Lower lobe of right lung (tissue), 2 donors: ENCODE results near the gene RFTN1. TPM values are rescaled to one million over a fixed set of nuclear protein-coding genes. Genes with fewer than 3 reads are reported as not detected.
A peak's percentile ranks its signal among the peaks of the same experiment; 100 is the strongest.

Experiments used
- ATAC-seq, 2 donors: fragments of 200-7000 bp; cut with Tn5 transposase; one replicate each; pipeline ENCODE4 v1.9.1; 2020 to 2022; ENCODE audit warnings: mild to moderate bottlenecking in 2 of 2, moderate library complexity in 2 of 2
- DNase-seq: peaks from one replicate; pipeline ENCODE4 v3.0.0-alpha.2; 2020
- H3K27ac ChIP-seq: fragments of 200-600 bp; one replicate; pipeline ENCODE4 v1.8.0; 2022
- H3K27me3 ChIP-seq: fragments of 200-600 bp; one replicate; pipeline ENCODE4 v1.8.0; 2022; ENCODE audit warnings: low read depth
- H3K36me3 ChIP-seq: fragments of 200-600 bp; one replicate; pipeline ENCODE4 v1.8.0; 2022; ENCODE audit warnings: mild to moderate bottlenecking
- H3K4me1 ChIP-seq: fragments of 200-600 bp; one replicate; pipeline ENCODE4 v1.8.0; 2022
- H3K4me3 ChIP-seq: fragments of 200-600 bp; one replicate; pipeline ENCODE4 v1.8.0; 2022; ENCODE audit warnings: mild to moderate bottlenecking
- H3K9me3 ChIP-seq: fragments of 200-600 bp; one replicate; pipeline ENCODE4 v1.8.0; 2022
- intact Hi-C: fragments of 100-400 bp; cut with DNase I; formaldehyde crosslinking; loops from one replicate; pipeline ENCODE4 v1.11.0; 2022
- total RNA-seq: library from RNA; stranded (reverse); fragmentation: NEBNext Ultra II Directional; extraction: Animal tissue kit (Norgen Biotek cat#: 25700); gene quantifications from one replicate; pipeline ENCODE4 v1.2.1, GENCODE V29; 2021
- TF ChIP-seq, protein P1 (sequence below): fragments of 200-600 bp; IDR thresholded peaks from one replicate; pipeline ENCODE4 v1.8.0; 2022; ENCODE audit warnings: antibody characterized with exemption, mild to moderate bottlenecking
- donor health status: DM: no; HTN: yes; CAD: no; lungs with severe emphysema.

RFTN1 gene
- total RNA-seq, 1 donor from 2014 or later = 58.2 TPM

DNA sequence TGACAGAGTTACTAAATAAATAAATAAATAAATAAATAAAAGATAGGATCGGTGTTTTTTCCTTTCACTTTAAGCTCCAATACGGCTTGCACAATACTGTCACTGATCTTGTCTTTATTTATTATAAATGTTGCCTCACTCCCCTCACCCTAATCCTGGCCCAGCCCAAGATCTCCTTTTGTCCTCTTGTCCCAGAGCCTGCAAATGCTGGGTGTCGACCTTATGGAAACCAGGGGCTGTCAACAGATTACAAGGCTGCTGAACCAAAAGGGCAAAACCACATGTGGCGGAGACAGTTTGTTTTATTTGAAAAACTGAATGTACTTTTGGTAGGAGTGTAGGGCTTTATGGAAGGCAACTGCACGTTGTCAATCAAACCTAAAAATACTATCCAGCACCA lies 75.9 kb downstream of the RFTN1 start:
- DNase-seq (no peak), ATAC-seq (peak in 1 of 2 donors; percentile 48)
- intact Hi-C loops = no loop called here
- no peak overlapping the region for H3K4me3 ChIP-seq
- H3K27ac ChIP-seq = no peak overlapping the region
- TF ChIP-seq, protein P1, sequence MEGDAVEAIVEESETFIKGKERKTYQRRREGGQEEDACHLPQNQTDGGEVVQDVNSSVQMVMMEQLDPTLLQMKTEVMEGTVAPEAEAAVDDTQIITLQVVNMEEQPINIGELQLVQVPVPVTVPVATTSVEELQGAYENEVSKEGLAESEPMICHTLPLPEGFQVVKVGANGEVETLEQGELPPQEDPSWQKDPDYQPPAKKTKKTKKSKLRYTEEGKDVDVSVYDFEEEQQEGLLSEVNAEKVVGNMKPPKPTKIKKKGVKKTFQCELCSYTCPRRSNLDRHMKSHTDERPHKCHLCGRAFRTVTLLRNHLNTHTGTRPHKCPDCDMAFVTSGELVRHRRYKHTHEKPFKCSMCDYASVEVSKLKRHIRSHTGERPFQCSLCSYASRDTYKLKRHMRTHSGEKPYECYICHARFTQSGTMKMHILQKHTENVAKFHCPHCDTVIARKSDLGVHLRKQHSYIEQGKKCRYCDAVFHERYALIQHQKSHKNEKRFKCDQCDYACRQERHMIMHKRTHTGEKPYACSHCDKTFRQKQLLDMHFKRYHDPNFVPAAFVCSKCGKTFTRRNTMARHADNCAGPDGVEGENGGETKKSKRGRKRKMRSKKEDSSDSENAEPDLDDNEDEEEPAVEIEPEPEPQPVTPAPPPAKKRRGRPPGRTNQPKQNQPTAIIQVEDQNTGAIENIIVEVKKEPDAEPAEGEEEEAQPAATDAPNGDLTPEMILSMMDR = no peak
- peaks cover 10% of the 10 kb centered on the region for H3K36me3 ChIP-seq
- H3K27me3 ChIP-seq = no peaks in the 10 kb centered on the region
- peaks cover 28% of the 10 kb centered on the region for H3K4me1 ChIP-seq
- H3K9me3 ChIP-seq = no peaks in the 10 kb centered on the region

DNA sequence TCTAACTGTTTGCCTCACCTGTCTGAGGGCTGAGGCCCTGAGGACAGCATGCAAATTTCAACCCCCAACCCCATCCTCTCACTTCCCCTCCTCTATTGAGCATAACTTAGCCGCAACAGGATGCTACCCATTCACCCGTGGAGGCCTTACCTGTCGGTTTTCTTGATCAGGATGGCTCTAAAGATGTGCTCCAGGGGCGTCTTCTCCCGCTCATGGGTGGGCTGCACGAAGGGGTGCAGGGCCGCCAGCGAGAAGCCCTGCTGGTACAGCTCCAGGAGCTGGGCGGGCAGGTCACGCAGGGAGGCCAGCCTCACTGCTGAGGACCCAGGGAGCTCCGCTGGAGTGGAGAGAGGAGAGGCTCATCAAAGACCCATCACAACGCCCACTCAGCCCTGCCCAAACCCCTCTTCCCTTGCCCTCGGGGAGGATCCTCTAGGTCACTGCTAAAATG lies 79.8 kb downstream of the RFTN1 start:
- ATAC-seq = no peak
- no peaks in the 10 kb centered on the region for H3K27me3 ChIP-seq
- intact Hi-C loops = no loop called here
- DNase-seq = no peak
- peaks cover 22% of the 10 kb centered on the region for H3K36me3 ChIP-seq
- H3K4me1 ChIP-seq = peaks cover 32% of the 10 kb centered on the region
- TF ChIP-seq, protein P1 = no peak
- no peak overlapping the region for H3K4me3 ChIP-seq
- H3K27ac ChIP-seq = no peak overlapping the region
- H3K9me3 ChIP-seq = no peaks in the 10 kb centered on the region

DNA sequence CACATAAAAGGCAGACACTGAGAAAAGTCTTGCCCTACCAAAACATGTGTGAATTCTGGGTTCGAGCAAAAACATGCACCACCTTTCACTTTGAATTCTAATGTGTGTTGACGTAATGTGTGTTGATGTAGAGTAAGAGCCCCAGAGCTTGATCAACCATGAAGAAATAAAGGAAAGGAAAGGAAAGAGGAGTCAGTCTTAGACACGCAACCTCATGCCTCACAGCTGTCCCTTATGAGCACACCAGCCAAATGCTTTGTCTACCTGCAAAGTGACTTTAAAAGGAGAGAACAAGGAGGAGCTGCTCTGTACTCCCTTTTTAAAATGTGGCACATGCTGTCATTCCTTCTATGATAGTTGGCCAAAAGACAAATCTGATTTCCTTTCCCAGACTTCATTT lies 80.8 kb downstream of the RFTN1 start:
- Histone ChIP-seq H3K36me3 (peaks cover 22% of the 10 kb centered on the region), H3K4me3 (no peak overlapping the region), H3K27ac (no peak overlapping the region), H3K27me3 (no peaks in the 10 kb centered on the region), H3K9me3 (no peaks in the 10 kb centered on the region), H3K4me1 (peaks cover 34% of the 10 kb centered on the region)
- ATAC-seq = no peak
- TF ChIP-seq, protein P1 = no peak
- intact Hi-C loops = no loop called here
- DNase-seq = no peak

DNA sequence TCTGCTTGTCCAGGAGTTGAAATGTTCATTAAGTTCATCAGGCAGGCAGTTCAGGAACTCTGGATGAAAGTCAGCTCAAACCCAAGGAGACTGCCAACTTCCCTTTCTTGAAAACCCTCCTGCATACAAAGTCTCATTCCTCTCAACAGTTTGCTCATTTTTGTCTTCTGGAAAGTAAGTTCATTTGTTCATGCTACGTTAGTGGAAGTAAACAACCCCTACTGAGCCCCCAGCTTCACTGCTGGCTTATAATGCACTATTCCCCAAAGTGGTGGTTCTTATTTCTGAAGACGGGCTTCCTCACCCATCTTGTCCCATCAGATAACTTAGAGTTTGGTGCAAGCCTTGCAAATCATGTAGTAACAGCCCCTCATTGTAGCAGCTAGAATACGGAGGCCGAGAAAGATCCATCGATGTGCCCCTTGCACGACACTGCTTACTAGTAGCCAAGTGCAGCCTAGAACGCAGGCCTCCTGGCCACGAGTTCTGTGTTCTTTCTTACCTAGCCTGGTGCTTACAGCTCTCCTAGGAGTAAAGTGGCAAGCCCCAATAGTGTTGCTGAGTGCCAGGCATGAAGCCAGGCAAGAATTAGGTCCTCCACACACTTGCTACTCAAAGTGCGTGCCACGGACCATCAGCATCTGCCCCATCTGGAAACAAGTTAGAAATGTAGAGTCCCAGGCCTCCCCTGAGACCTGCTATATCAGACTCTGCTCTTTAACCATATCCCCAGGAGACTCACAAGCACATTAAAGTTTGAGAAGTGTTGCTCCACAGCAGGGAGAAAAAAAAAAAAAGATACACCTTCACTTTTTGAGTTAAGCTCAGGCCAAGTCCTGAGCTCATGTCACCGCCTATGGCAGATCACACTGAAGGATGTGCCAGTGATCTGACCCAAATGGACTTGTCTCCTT lies 82.5 kb downstream of the RFTN1 start:
- Histone ChIP-seq H3K36me3 (peaks cover 22% of the 10 kb centered on the region), H3K9me3 (no peaks in the 10 kb centered on the region), H3K4me3 (no peak overlapping the region), H3K27ac (no peak overlapping the region), H3K4me1 (peaks cover 43% of the 10 kb centered on the region), H3K27me3 (no peaks in the 10 kb centered on the region)
- TF ChIP-seq, protein P1 = no peak
- intact Hi-C loops = no loop called here
- DNase-seq (no peak), ATAC-seq (no peak)

DNA sequence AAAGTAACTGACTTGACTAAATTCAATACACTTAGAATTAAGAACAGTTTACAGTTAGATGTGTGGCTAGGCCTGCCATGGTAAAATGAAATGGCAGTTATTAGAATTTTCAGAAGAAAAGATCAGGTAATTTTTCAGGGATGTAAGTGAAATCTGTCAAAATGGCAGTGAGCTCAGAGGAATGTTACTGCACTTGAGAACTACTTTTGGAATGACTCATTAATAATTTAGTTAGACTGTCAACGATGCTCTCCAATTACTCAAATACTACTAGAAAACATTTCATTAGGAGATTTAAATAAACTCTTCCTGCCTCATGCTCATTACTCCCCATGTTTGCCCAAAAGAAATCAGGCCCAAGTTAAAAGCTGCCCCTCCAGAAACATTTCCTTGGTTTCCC lies 84.4 kb downstream of the RFTN1 start:
- peaks cover 43% of the 10 kb centered on the region for H3K4me1 ChIP-seq
- TF ChIP-seq, protein P1 = no peak
- intact Hi-C loops = no loop called here
- peaks cover 22% of the 10 kb centered on the region for H3K36me3 ChIP-seq
- H3K9me3 ChIP-seq = no peaks in the 10 kb centered on the region
- no peaks in the 10 kb centered on the region for H3K27me3 ChIP-seq
- ATAC-seq = peak in 1 of 2 donors; percentile 25
- peak overlapping the region; percentile 1 for H3K27ac ChIP-seq
- no peak overlapping the region for H3K4me3 ChIP-seq
- DNase-seq = no peak
